H1 (cell line): ENCODE results near the gene FHIT. TPM values are rescaled to one million over a fixed set of nuclear protein-coding genes. Genes with fewer than 3 reads are reported as not detected.

Experiments used
- BRCA1 ChIP-seq: IDR thresholded peaks from 2 replicates; pipeline ENCODE4 v1.6.1; 2012; ENCODE audit warnings: low read depth, low read length, improper control_type of control experiment
- CBX5 ChIP-seq: fragments of 300-800, 300-1000 bp; sonication (generic); IDR thresholded peaks from 2 replicates; pipeline ENCODE4 v1.7.1; 2016; ENCODE audit warnings: antibody characterized with exemption, low read length, low read depth
- CBX8 ChIP-seq: fragments of 300-800, 300-1000 bp; sonication (generic); IDR thresholded peaks from 2 replicates; pipeline ENCODE4 v1.7.1; 2016; ENCODE audit warnings: low read depth, low read length, borderline replicate concordance
- CHD2 ChIP-seq: IDR thresholded peaks from 2 replicates; pipeline ENCODE4 v1.6.1; 2012; ENCODE audit warnings: low read length, improper control_type of control experiment
- JUN ChIP-seq: IDR thresholded peaks from 2 replicates; pipeline ENCODE4 v1.6.1; 2011; ENCODE audit warnings: low read depth, mild to moderate bottlenecking, improper control_type of control experiment, low read length
- POU5F1 ChIP-seq: IDR thresholded peaks from 2 replicates; pipeline ENCODE4 v1.6.1; 2011; ENCODE audit warnings: low read depth, mild to moderate bottlenecking, low read length, moderate library complexity
- SP2 ChIP-seq: IDR thresholded peaks from 2 replicates; pipeline ENCODE4 v1.6.1; 2012; ENCODE audit warnings: mild to moderate bottlenecking, low read length, inconsistent platforms
- SP4 ChIP-seq: IDR thresholded peaks from 2 replicates; pipeline ENCODE4 v1.6.1; 2012; ENCODE audit warnings: low read length, inconsistent platforms
- SRF ChIP-seq: IDR thresholded peaks from 2 replicates; pipeline ENCODE4 v1.6.1; 2011; ENCODE audit warnings: mild to moderate bottlenecking, low read depth, low read length, moderate library complexity
- polyA plus RNA-seq, 7 experiments: library from polyadenylated mRNA; depleted of rRNA in 3 of 7; stranded (reverse) in 5 of 7; unstranded in 2 of 7; fragments of >200 nt in 5 of 7; fragments of 200-250 nt in 2 of 7; gene quantifications; 1 replicate in 5 of 7; 2 replicates in 1 of 7; 4 replicates in 1 of 7; pipeline versions ENCODE4 v1.2.1 to v1.2.3, GENCODE V29; 2011 to 2013; ENCODE audit warnings: missing spikeins in 2 of 7, mixed read lengths in 2 of 7
- total RNA-seq: library from RNA; stranded (reverse); fragmentation: NEBNext Ultra II Directional; extraction: Animal tissue kit (Norgen Biotek cat#: 25700); gene quantifications from 2 replicates; pipeline ENCODE4 v1.2.1, GENCODE V29; 2021
- TF ChIP-seq, protein P1 (sequence below): fragments of 300-600 bp; sonication (generic); IDR thresholded peaks from 2 replicates; pipeline ENCODE4 v1.7.1; 2012; ENCODE audit warnings: low read length, moderate library complexity, mild to moderate bottlenecking, inconsistent platforms; ENCODE audit not compliant: insufficient replicate concordance

FHIT gene
- total and polyA plus RNA-seq, 2 of the 8 experiments (the other 6 are each of a cell fraction or from before 2014, with no cell fraction given) = 1.2 to 3.2 TPM

DNA sequence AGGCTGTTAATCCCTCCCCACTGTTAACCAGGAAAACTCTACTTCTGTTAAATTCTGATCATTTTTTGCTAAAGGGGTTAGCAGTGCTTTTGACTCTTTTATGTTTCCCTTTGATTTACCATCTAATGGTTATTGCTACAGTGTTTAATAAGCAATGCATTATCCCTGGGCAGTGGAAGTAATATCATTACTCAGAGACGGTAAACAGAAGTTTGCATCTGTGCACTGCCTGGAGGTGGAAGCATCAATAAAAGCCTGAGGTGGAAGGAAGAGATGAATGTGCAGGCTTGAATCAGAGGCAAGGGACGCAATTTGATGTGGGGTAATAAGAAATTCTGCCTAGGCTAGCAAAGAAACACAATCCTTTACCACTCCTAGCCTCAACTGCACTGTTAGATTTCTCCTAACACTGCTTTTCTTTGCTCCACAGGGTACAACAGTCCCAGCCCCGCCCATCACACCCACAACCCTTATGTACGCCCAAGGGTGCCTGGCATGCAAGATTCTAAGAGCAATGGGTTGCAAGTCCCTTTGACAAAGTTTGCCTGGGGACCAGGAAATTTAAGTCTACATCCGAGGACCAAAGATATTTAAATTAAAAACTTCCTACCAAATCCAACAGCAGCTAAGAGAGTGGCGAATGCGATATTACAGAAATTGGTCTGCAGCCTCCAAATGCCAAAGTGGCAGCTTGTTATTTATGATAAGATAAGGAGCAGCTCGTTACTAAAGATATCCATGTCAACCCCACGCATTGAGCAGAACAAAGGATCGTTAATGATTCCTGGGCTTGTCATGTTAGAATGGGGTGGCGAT is 261.4 kb downstream of the FHIT start (continued):
- TF ChIP-seq, protein P1, sequence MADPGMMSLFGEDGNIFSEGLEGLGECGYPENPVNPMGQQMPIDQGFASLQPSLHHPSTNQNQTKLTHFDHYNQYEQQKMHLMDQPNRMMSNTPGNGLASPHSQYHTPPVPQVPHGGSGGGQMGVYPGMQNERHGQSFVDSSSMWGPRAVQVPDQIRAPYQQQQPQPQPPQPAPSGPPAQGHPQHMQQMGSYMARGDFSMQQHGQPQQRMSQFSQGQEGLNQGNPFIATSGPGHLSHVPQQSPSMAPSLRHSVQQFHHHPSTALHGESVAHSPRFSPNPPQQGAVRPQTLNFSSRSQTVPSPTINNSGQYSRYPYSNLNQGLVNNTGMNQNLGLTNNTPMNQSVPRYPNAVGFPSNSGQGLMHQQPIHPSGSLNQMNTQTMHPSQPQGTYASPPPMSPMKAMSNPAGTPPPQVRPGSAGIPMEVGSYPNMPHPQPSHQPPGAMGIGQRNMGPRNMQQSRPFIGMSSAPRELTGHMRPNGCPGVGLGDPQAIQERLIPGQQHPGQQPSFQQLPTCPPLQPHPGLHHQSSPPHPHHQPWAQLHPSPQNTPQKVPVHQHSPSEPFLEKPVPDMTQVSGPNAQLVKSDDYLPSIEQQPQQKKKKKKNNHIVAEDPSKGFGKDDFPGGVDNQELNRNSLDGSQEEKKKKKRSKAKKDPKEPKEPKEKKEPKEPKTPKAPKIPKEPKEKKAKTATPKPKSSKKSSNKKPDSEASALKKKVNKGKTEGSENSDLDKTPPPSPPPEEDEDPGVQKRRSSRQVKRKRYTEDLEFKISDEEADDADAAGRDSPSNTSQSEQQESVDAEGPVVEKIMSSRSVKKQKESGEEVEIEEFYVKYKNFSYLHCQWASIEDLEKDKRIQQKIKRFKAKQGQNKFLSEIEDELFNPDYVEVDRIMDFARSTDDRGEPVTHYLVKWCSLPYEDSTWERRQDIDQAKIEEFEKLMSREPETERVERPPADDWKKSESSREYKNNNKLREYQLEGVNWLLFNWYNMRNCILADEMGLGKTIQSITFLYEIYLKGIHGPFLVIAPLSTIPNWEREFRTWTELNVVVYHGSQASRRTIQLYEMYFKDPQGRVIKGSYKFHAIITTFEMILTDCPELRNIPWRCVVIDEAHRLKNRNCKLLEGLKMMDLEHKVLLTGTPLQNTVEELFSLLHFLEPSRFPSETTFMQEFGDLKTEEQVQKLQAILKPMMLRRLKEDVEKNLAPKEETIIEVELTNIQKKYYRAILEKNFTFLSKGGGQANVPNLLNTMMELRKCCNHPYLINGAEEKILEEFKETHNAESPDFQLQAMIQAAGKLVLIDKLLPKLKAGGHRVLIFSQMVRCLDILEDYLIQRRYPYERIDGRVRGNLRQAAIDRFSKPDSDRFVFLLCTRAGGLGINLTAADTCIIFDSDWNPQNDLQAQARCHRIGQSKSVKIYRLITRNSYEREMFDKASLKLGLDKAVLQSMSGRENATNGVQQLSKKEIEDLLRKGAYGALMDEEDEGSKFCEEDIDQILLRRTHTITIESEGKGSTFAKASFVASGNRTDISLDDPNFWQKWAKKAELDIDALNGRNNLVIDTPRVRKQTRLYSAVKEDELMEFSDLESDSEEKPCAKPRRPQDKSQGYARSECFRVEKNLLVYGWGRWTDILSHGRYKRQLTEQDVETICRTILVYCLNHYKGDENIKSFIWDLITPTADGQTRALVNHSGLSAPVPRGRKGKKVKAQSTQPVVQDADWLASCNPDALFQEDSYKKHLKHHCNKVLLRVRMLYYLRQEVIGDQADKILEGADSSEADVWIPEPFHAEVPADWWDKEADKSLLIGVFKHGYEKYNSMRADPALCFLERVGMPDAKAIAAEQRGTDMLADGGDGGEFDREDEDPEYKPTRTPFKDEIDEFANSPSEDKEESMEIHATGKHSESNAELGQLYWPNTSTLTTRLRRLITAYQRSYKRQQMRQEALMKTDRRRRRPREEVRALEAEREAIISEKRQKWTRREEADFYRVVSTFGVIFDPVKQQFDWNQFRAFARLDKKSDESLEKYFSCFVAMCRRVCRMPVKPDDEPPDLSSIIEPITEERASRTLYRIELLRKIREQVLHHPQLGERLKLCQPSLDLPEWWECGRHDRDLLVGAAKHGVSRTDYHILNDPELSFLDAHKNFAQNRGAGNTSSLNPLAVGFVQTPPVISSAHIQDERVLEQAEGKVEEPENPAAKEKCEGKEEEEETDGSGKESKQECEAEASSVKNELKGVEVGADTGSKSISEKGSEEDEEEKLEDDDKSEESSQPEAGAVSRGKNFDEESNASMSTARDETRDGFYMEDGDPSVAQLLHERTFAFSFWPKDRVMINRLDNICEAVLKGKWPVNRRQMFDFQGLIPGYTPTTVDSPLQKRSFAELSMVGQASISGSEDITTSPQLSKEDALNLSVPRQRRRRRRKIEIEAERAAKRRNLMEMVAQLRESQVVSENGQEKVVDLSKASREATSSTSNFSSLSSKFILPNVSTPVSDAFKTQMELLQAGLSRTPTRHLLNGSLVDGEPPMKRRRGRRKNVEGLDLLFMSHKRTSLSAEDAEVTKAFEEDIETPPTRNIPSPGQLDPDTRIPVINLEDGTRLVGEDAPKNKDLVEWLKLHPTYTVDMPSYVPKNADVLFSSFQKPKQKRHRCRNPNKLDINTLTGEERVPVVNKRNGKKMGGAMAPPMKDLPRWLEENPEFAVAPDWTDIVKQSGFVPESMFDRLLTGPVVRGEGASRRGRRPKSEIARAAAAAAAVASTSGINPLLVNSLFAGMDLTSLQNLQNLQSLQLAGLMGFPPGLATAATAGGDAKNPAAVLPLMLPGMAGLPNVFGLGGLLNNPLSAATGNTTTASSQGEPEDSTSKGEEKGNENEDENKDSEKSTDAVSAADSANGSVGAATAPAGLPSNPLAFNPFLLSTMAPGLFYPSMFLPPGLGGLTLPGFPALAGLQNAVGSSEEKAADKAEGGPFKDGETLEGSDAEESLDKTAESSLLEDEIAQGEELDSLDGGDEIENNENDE = no peak
- TF ChIP-seq SP2 (no peak), POU5F1 (no peak), SP4 (no peak), CBX8 (no peak), CHD2 (no peak), SRF (no peak), CBX5 (no peak), JUN (no peak), BRCA1 (no peak)
